MM.1S (cell line): ENCODE data around the gene AMTN.

Experiments
- DNase-seq: peaks from one replicate; pipeline ENCODE4 v3.0.0-alpha.2; 2015
- H2AFZ ChIP-seq: fragments of 300-600 bp; sonication (generic); 2 replicates; pipeline ENCODE4 v1.6.0; 2016; ENCODE audit warnings: antibody characterized with exemption, low read length
- H3F3A ChIP-seq: fragments of 300-600 bp; sonication (generic); 2 replicates; pipeline ENCODE4 v1.6.1; 2016; ENCODE audit warnings: mild to moderate bottlenecking, antibody characterized with exemption, low read length, moderate library complexity, mixed read lengths; ENCODE audit not compliant: insufficient read depth
- H3K27ac ChIP-seq: fragments of 300-600 bp; sonication (generic); 2 replicates; pipeline ENCODE4 v1.5.1; 2016; ENCODE audit warnings: mild to moderate bottlenecking, low read length
- H3K27me3 ChIP-seq: fragments of 300-600 bp; sonication (generic); replicated peaks from 2 replicates; pipeline ENCODE4 v1.6.0; 2016; ENCODE audit warnings: low read length; ENCODE audit not compliant: insufficient read depth
- H3K36me3 ChIP-seq: fragments of 300-600 bp; sonication (generic); replicated peaks from 2 replicates; pipeline ENCODE4 v1.6.1; 2016; ENCODE audit warnings: mild to moderate bottlenecking, low read length, mixed read lengths; ENCODE audit not compliant: insufficient read depth
- H3K4me1 ChIP-seq: fragments of 300-600 bp; sonication (generic); 2 replicates; pipeline ENCODE4 v1.6.1; 2016; ENCODE audit warnings: low read length, mixed read lengths
- H3K4me2 ChIP-seq: fragments of 300-600 bp; sonication (generic); 2 replicates; pipeline ENCODE4 v1.6.0; 2016; ENCODE audit warnings: low read depth, low read length
- H3K4me3 ChIP-seq: fragments of 300-600 bp; sonication (generic); 2 replicates; pipeline ENCODE4 v1.5.1; 2016; ENCODE audit warnings: low read length, mixed read lengths
- H3K79me2 ChIP-seq: fragments of 300-600 bp; sonication (generic); 2 replicates; pipeline ENCODE4 v1.6.1; 2016; ENCODE audit warnings: mixed run types, low read length, mixed read lengths
- H3K9ac ChIP-seq: fragments of 300-600 bp; sonication (generic); 2 replicates; pipeline ENCODE4 v1.6.1; 2016; ENCODE audit warnings: low read length, mixed read lengths
- H3K9me2 ChIP-seq: fragments of 300-600 bp; sonication (generic); replicated peaks from 2 replicates; pipeline ENCODE4 v1.6.1; 2016; ENCODE audit warnings: mild to moderate bottlenecking, low read length, mixed read lengths; ENCODE audit not compliant: insufficient read depth
- H3K9me3 ChIP-seq: fragments of 300-600 bp; sonication (generic); replicated peaks from 2 replicates; pipeline ENCODE4 v1.6.1; 2016; ENCODE audit warnings: mild to moderate bottlenecking, low read length, mixed read lengths; ENCODE audit not compliant: insufficient read depth
- H4K20me1 ChIP-seq: fragments of 300-600 bp; sonication (generic); 2 replicates; pipeline ENCODE4 v1.6.1; 2016; ENCODE audit warnings: mild to moderate bottlenecking, low read length, moderate library complexity, mixed read lengths; ENCODE audit not compliant: insufficient read depth
- EZH2 ChIP-seq: fragments of 300-600 bp; sonication (generic); optimal IDR thresholded peaks from 2 replicates; pipeline ENCODE3; 2017; ENCODE audit warnings: low read depth, mild to moderate bottlenecking, antibody characterized with exemption, low read length, mixed read lengths
- EZH2phosphoT487 ChIP-seq: fragments of 300-600 bp; sonication (generic); IDR thresholded peaks from 2 replicates; pipeline ENCODE4 v1.6.1; 2018; ENCODE audit warnings: antibody characterized with exemption, low read length
- TF ChIP-seq, protein P1 (sequence below): fragments of 300-600 bp; sonication (generic); IDR thresholded peaks from 2 replicates; pipeline ENCODE4 v1.5.1; 2016; ENCODE audit warnings: antibody characterized with exemption, low read length, mixed read lengths

The AMTN gene

DNA sequence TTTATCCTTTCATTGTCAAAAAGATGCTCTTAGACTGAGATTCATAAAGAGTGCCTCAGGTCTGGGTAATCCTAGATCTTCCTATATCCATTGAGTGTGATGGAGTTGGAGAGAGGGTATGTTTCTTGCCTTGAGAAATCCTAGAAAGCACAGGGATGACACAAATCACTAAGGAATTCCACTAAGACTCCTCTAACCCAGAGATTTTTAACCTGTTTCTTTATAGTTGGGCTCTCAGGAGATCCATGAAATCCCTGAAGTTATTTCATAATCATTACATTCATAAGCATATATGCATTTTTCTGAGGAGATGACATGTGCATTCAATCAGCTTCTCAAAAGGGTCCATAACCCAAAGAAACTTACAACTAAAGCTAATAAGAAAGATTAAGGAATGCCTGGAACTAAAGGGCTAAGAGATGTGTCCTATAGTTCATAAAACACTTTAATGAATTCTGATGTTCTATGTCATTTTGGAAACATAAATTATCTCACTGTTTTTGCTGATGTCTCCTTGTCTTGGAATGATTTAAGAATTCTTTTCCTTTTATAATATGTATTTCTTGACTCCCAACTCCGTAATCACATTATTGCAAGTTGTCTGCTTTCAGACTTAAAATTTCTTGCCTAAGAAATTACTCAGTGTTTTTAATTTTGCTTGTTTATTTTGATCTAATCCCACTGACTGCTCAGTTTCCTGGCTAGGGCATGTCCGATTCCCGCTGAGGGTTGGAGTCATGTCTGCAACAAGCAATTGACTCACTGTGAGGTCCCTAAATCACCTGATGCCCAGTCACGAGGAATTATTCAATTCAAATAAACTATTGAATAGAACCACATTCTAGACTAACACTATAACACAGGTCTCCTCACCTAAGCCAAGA is 2.8 kb upstream of the AMTN start:
- TF ChIP-seq EZH2 (no peak), EZH2phosphoT487 (no peak)
- TF ChIP-seq, protein P1, sequence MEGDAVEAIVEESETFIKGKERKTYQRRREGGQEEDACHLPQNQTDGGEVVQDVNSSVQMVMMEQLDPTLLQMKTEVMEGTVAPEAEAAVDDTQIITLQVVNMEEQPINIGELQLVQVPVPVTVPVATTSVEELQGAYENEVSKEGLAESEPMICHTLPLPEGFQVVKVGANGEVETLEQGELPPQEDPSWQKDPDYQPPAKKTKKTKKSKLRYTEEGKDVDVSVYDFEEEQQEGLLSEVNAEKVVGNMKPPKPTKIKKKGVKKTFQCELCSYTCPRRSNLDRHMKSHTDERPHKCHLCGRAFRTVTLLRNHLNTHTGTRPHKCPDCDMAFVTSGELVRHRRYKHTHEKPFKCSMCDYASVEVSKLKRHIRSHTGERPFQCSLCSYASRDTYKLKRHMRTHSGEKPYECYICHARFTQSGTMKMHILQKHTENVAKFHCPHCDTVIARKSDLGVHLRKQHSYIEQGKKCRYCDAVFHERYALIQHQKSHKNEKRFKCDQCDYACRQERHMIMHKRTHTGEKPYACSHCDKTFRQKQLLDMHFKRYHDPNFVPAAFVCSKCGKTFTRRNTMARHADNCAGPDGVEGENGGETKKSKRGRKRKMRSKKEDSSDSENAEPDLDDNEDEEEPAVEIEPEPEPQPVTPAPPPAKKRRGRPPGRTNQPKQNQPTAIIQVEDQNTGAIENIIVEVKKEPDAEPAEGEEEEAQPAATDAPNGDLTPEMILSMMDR = no peak
- Histone ChIP-seq H3F3A (no peaks in the 10 kb centered on the region), H3K27me3 (no peaks in the 10 kb centered on the region), H2AFZ (no peak overlapping the region), H3K4me2 (no peak overlapping the region), H3K4me1 (no peaks in the 10 kb centered on the region), H4K20me1 (no peaks in the 10 kb centered on the region), H3K4me3 (no peak overlapping the region), H3K36me3 (no peaks in the 10 kb centered on the region), H3K79me2 (no peaks in the 10 kb centered on the region), H3K9ac (no peak overlapping the region), H3K9me3 (no peaks in the 10 kb centered on the region), H3K27ac (no peak overlapping the region), H3K9me2 (no peaks in the 10 kb centered on the region)
- no peak for DNase-seq

DNA sequence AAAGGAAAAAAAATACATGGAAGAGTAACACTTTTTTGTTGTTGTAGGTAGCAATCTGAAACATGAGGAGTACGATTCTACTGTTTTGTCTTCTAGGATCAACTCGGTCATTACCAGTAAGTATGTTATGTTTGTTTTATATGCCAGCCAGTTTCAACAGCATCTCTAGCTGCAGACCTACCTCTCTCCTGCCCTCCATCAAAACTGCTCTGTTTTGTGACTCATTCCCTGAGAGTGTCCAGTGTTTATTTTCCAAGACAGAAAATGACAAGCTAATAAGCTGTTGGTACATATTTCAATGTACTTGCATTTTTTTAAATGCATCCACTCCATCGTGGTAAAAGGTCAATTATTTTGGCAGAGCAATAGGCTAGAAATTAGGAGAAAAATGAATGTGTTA is 347 bp downstream of the AMTN start:
- Histone ChIP-seq H3K4me3 (no peak overlapping the region), H3K4me1 (no peaks in the 10 kb centered on the region), H3K36me3 (no peaks in the 10 kb centered on the region), H3K27ac (no peak overlapping the region), H3K9me3 (no peaks in the 10 kb centered on the region), H3K9me2 (no peaks in the 10 kb centered on the region), H2AFZ (no peak overlapping the region), H4K20me1 (no peaks in the 10 kb centered on the region), H3F3A (no peaks in the 10 kb centered on the region), H3K27me3 (no peaks in the 10 kb centered on the region), H3K9ac (no peak overlapping the region), H3K79me2 (no peaks in the 10 kb centered on the region), H3K4me2 (no peak overlapping the region)
- DNase-seq = no peak
- TF ChIP-seq, protein P1 = no peak
- TF ChIP-seq EZH2 (no peak), EZH2phosphoT487 (no peak)

DNA sequence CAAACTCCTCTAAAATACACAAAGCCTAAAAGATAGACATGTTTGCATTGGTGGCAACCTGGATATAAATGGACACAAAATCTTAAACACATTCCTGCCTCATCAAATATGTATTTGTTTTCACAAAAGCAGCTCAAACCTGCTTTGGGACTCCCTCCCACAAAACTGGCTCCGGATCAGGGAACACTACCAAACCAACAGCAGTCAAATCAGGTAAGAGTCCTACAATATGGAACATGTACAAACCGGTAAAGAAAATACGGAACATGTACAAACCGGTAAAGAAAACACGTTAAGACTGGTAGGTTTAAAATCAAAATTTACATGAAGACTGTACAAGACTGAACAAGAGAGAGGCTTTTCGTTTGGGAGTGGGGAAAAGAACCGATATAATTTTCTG is 4.3 kb downstream of the AMTN start:
- no peaks in the 10 kb centered on the region for H3K27me3 ChIP-seq
- H3K4me3 ChIP-seq = no peak overlapping the region
- no peak overlapping the region for H3K9ac ChIP-seq
- H3F3A ChIP-seq = no peaks in the 10 kb centered on the region
- no peaks in the 10 kb centered on the region for H3K4me1 ChIP-seq
- no peak overlapping the region for H3K27ac ChIP-seq
- H3K36me3 ChIP-seq = no peaks in the 10 kb centered on the region
- DNase-seq = no peak
- H3K9me3 ChIP-seq = no peaks in the 10 kb centered on the region
- H2AFZ ChIP-seq = no peak overlapping the region
- no peaks in the 10 kb centered on the region for H3K79me2 ChIP-seq
- H3K9me2 ChIP-seq = no peaks in the 10 kb centered on the region
- no peak for TF ChIP-seq EZH2
- TF ChIP-seq, protein P1 = no peak
- no peak for TF ChIP-seq EZH2phosphoT487
- H3K4me2 ChIP-seq = no peak overlapping the region
- no peaks in the 10 kb centered on the region for H4K20me1 ChIP-seq
